ENCODE data around the gene MICB.
"Not testable (repeated sequence)": the region's sequence is repeated elsewhere in the genome, so short reads cannot be mapped to it uniquely, and the experiment has no call there.

MICB gene

GRCh38 chr6:31509036-31509435 is 11.1 kb downstream of the MICB start:
- DNase-seq (ENCODE audit: low read depth in 2 of 2), result not testable (repeated sequence)

GRCh38 chr6:31510007-31510406 is 12.1 kb downstream of the MICB start:
- DNase-seq (ENCODE audit: low read depth in 2 of 2), result no peak

DNA sequence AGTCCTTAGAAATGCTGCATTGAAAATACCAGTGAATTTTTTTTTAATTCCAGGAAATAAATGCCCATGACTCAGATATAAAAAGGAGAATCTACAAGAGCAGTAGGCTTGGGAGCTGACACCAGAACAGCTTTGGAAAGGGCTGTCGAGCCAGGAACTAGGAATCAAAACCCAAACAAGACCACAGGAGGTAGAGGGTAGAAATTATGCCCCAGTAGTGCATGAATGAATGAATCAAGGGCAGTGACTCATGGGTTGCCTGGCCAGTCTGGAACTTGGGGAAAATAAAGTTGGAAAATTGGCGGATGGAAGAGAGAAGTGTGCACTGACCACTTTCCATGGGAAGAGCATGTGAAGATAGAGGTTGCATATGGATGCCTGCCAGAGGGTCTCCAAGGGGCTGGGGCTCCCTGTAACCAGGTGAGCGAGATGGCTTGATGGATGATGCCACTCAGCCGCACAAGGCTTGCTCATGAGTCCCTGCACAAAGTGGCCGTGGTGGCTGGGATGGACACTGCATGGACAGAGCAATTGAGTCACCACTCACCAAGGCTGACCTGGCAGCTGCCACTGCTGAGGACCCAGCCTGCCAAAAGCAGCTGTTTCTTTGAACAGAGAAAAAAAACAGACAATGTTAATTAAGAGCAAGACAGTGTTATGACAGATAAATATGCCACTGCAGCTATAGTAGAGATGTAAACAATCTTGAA is 15.7 kb downstream of the MICB start:
- no peak for DNase-seq (ENCODE audit: low read depth in 2 of 2)

- no peak for DNase-seq (ENCODE audit: low read depth in 2 of 2)
These were observed 23.9 kb downstream of the MICB start for GRCh38 chr6:31521835-31522234.

GRCh38 chr6:31525553-31525931 is 27.6 kb downstream of the MICB start:
- no peak for DNase-seq (ENCODE audit: low read depth in 2 of 2)

GRCh38 chr6:31525932-31526591 is 28.1 kb downstream of the MICB start:
- DNase-seq (ENCODE audit: low read depth in 2 of 2), result no peak

- no peak for DNase-seq (ENCODE audit: low read depth in 2 of 2)
These were observed 30.4 kb downstream of the MICB start for GRCh38 chr6:31528307-31528777.

DNA sequence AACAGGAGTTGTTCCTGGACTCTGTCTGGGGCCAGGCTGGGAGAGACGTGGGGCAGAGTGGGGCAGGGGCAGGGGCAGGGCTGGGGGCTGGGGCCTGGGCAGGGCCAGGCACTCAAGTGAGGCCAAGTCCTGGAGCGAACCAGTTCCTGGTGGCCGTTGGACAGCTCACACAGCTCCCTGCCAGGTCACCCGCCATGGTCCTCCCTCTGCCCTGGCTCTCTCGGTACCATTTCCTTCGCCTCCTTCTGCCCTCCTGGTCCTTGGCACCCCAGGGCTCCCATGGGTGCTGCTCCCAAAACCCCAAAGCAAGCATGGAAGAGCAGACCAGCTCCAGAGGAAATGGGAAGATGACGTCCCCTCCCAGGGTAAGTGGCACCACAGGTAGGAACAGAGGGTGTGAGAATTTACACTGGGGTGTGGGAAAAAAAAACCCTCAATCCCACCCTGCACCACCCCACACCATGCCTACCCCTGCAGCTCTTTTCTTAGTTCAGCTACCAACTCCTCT is 30.9 kb downstream of the MICB start, which contains the start of gene MCCD1:
MCCD1 (plus strand) TSS at position 142 of the 508 bp plus-strand sequence; CDS start at position 195, 53 bp downstream.
- DNase-seq (ENCODE audit: low read depth in 2 of 2), result no peak

GRCh38 chr6:31529329-31530150 is 31.6 kb downstream of the MICB start:
- no peak for DNase-seq (ENCODE audit: low read depth in 2 of 2)

DNA sequence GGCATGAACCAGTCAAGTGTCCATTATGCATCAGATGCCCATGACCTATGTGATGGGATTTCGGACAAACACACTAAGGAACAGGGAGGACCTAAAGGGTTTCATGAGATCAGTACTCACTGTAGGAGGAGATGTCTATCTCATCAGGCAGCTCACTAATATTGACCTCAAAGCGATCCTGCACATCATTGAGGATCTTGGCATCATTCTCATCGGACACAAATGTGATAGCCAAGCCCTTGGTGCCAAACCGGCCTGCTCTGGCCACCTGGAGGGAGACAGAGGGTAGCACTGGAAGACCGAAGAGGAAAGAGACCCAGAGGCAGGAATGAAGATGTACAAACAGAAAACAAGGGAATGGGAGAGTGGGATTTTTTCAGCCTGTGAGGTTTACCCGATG is 32.7 kb downstream of the MICB start:
- no peak for DNase-seq (ENCODE audit: low read depth in 2 of 2)

GRCh38 chr6:31531162-31531561 is 33.2 kb downstream of the MICB start:
- no peak for DNase-seq (ENCODE audit: low read depth in 2 of 2)

DNA sequence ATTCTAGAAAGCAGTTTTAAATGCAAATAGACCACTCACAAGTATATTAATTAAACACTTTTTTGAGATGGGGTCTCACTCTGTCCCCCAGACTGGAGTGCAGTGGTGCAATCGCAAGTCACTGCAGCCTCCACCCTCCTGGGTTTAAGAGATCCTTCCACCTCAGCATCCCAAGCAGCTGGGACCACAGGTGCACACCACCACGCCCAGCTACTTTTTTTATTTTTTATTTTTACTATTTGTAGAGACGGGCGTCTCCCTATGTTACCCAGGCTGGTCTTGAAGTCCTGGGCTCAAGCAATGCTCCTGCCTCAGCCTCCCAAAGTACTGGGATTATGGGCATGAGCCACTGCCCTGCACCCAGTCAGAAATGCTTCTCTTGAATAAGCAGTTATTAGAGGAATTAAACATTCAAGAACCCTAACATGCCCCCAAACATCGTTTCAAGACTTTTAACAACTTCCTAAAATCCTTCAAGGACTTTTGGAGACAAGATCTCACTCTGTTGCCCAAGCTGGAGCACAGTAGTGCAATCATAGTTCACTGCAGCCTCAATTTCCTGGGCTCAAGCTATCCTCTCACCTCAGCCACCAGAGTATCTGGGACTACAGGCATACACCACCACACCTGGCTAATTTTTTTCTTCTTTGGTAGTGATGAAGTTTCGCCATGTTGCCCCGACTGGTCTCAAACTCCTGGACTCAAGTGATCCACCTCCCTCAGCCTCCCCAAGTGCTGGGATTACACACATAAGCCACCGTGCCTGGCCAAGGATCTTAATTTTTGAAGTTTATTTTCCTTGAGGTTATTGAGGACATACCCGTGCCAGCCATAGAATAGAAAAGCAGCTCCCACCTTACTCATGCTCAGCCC is 34.1 kb downstream of the MICB start:
- DNase-seq (ENCODE audit: low read depth in 2 of 2), result no peak

DNA sequence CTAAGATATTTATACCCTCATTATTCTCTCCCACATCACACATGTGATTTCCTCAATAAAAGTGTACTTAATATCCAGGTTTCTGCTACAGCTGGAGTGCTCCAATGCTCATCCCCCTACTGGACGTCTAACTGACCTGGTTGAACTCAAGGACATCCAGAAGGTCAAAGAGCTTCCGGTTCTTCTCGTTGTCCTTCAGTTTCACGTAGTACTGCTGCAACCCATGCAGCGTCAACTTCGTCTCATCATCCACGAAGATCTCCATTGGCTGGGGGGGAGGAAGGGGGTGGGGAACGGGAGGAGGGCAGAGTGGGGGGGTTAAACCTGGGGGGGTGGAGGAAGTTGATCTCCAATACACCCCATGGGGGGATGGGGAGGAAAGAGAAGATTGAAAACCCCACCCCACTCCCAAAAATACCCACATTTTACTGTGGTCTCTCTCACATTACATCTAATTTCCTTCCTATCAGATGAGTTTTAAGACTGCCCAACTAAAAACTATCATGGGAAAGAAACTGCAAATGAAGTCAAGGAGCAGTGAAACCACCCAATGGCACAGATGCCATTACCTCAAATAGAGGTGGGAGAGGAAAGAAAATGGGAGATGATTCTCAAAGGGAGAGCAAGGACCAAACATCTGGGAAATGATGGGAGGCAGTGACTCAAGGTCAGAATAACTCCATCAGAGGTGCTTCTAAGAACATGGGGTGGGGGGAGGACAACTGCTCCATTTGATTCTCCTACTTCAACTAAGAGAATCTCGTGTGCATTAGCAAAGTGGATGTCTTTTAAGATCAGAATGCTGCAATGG is 34.9 kb downstream of the MICB start:
- no peak for DNase-seq (ENCODE audit: low read depth in 2 of 2)

- no peak for DNase-seq (ENCODE audit: low read depth in 2 of 2)
These were observed 35.5 kb downstream of the MICB start for GRCh38 chr6:31533455-31533841.

DNA sequence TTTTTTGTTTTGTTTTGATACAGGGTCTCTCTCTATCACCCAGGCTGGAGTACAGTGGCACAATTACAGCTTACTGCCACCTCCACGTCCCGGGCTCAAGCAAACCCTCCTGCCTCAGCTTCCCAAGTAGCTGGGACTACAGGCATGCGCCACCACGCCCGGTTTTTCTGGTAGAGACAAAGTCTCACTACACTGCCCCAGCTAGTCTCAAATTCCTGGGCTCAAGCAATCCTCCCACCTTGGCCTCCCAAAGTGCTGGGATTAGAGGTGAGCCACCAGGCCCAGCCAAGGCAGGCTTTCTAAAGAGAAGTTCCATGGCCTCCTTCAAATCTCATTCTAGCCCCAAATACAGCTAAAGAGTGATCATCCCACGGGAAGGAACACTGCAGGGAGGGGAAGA is 36.1 kb downstream of the MICB start:
- DNase-seq (ENCODE audit: low read depth in 2 of 2), result no peak

DNA sequence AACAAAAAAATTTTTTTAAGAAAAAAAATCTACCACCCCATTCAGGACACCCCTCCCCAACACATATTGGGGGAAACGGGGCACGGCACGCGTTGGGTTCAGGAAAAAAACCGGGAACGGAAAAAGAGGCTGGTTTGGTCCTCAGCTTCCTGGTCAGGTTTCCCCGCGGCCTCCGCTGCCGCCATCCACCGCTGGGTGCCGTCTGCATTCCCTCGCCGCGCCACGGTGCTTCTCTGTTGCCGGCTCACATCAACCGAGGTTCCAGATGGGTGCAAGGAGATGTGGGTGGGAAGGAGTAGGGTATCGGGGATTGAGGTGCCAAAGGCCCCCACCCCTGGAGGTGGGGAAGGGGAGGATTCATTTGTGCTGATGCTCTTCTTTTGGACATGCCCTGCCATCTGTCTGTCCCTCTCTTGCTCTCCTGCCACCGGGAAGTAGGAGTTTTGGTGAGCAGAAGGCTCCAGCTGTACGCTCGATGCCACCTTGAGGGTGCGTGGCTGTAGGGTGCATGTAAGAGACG is 36.6 kb downstream of the MICB start:
- DNase-seq (ENCODE audit: low read depth in 2 of 2), result no peak

DNA sequence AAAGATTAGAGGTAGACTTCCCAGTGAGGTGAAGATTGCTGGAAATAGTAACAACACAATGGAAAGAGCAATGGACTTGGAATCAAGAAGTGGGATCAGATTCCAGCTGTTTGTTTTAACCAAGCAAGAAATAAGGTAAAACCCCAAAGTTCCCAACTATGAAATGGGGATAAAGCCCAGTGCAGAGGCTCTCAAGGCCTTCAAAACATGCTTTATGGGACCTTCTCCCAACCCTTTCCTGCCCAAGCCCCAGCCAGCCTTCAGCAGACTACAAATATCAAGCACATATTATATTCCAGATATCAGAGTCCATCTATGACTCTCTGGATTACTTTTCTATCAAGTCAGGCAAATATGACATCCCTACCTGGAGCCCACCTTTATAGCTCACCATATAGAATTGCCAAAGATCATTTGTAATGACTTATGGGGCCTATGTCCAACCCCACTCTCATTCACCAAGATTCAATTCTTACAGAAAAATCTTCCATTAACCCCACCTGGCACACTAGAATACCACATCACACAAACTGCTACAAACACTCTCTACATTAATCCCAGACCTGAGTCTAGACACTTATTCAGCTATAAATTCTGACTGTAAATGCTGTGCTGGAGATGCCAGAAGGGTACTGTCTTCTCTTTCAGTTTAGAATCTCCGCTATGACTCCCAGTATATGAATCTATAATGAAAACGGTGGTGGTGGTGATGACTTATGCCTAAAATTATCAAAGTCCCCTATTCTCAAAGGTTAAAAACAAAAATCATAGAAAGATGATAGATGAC is 37.8 kb downstream of the MICB start:
- DNase-seq (ENCODE audit: low read depth in 2 of 2), result no peak

GRCh38 chr6:31538805-31539400 is 41.0 kb downstream of the MICB start:
- no peak for DNase-seq (ENCODE audit: low read depth in 2 of 2)

DNA sequence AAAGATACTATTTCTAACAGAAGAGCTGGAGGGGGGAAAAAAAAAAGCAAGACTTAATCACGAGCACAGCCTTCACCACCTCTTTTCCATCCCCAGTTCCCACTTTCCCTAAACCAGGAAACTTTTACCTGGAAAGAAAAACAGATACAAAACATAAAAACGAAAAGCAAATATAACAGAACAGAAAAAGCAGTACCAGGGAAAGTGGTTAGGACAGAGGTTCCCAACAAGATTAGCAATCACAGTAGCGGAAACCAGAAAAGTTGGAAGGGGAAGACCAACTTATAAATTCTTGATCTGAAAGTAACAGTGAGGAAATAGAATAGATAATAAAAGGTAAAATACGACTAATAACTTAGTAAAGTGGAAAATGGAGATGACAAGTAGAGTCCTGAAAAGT is 42.7 kb downstream of the MICB start:
- no peak for DNase-seq (ENCODE audit: low read depth in 2 of 2)

Data from fibroblast of skin of left biceps (primary cell).